K562 (cell line): Measurements from ENCODE around the gene APOL4. TPM values are rescaled to one million over a fixed set of nuclear protein-coding genes. Genes with fewer than 3 reads are reported as not detected.
A peak's percentile ranks its signal among the peaks of the same experiment; 100 is the strongest.

Experiments used
- DACH1 ChIP-seq: fragments of 450-650 bp; IDR thresholded peaks from 2 replicates; pipeline ENCODE4 v1.6.1; 2018; ENCODE audit not compliant: partially characterized antibody
- HEY1 ChIP-seq: fragments of 250-450 bp; sonication (Bioruptor Pico); IDR thresholded peaks from 2 replicates; pipeline ENCODE4 v1.5.0; 2020; ENCODE audit warnings: mild to moderate bottlenecking, moderate library complexity, borderline replicate concordance
- HIVEP1 ChIP-seq: fragments of 250-450 bp; sonication (Bioruptor Pico); IDR thresholded peaks from 2 replicates; pipeline ENCODE4 v1.4.0; 2020; ENCODE audit warnings: mild to moderate bottlenecking
- PHF8 ChIP-seq: fragments of 200-600 bp; sonication (generic); IDR thresholded peaks from 2 replicates; pipeline ENCODE4 v1.6.1; 2012; ENCODE audit warnings: mixed run types, mild to moderate bottlenecking, inconsistent platforms, low read length, moderate library complexity, borderline replicate concordance
- RUNX1 ChIP-seq: sonication (generic); IDR thresholded peaks from 2 replicates; pipeline ENCODE4 v1.6.1; 2016; ENCODE audit warnings: antibody characterized with exemption, low read depth
- ZFP36 ChIP-seq: fragments of 150-350 bp; IDR thresholded peaks from 2 replicates; pipeline ENCODE4 v1.6.1; 2018; ENCODE audit warnings: low read length, low read depth; ENCODE audit not compliant: partially characterized antibody
- ZNF133 ChIP-seq: fragments of 250-450 bp; sonication (Bioruptor Pico); IDR thresholded peaks from 2 replicates; pipeline ENCODE4 v1.4.0; 2020; ENCODE audit warnings: mild to moderate bottlenecking
- ZNF589 ChIP-seq: fragments of 200-800 bp; sonication (Bioruptor generic); IDR thresholded peaks from 2 replicates; pipeline ENCODE4 v1.6.1; 2016; ENCODE audit warnings: low read depth, missing genetic modification characterization, missing compliant biosample characterization
- polyA plus RNA-seq, 8 experiments: library from polyadenylated mRNA; depleted of rRNA in 4 of 8; stranded (reverse) in 5 of 8; unstranded in 3 of 8; fragments of >200 nt; fragmentation: Nextera tagmentation in 2 of 8; fragmentation: Illumina TruSeq in 1 of 8; extraction: Ambion mirVana in 2 of 8; extraction: Trizol in 1 of 8; gene quantifications; 2 replicates each; pipeline versions ENCODE4 v1.2.1 to v1.2.3, GENCODE V29; 2011 to 2014; ENCODE audit warnings: inconsistent platforms in 1 of 8, missing spikeins in 1 of 8
- total RNA-seq, 7 experiments: library from RNA; depleted of rRNA in 6 of 7; stranded (reverse); fragments of >200 nt in 6 of 7; fragmentation: Illumina TruSeq in 2 of 7; extraction: Trizol in 2 of 7; gene quantifications; 2 replicates each; pipeline versions ENCODE4 v1.2.1 to v1.2.3, GENCODE V29; 2011 to 2021; ENCODE audit warnings: low replicate concordance in 1 of 7
- TF ChIP-seq, protein P1 (sequence below): fragments of 250-450 bp; sonication (Bioruptor Pico); IDR thresholded peaks from 2 replicates; pipeline ENCODE4 v1.5.0; 2021; ENCODE audit warnings: mild to moderate bottlenecking, moderate library complexity
- TF ChIP-seq, protein P2 (sequence below), 2 experiments: IDR thresholded peaks; 2 replicates each; pipeline ENCODE4 v1.6.1; 2011; ENCODE audit warnings: borderline replicate concordance in 1 of 2, control low read depth in 1 of 2, low read depth in 1 of 2, low read length in 1 of 2, mild to moderate bottlenecking in 1 of 2, mixed read lengths in 1 of 2, moderate library complexity in 1 of 2; ENCODE audit not compliant: insufficient read depth in 1 of 2, insufficient read length in 1 of 2, poor library complexity in 1 of 2, severe bottlenecking in 1 of 2; ENCODE audit errors: extremely low read depth in 1 of 2
- TF ChIP-seq, protein P3 (sequence below): fragments of 200-800 bp; sonication (Bioruptor generic); IDR thresholded peaks from 2 replicates; pipeline ENCODE4 v1.6.1; 2017; ENCODE audit warnings: missing genetic modification characterization, missing compliant biosample characterization
- TF ChIP-seq, protein P4 (sequence below): fragments of 450-650 bp; IDR thresholded peaks from 2 replicates; pipeline ENCODE4 v1.6.1; 2017; ENCODE audit warnings: antibody characterized with exemption
- TF ChIP-seq, protein P5 (sequence below): fragments of 450-650 bp; formaldehyde crosslinking; IDR thresholded peaks from 2 replicates; pipeline ENCODE4 v1.4.0; 2020; ENCODE audit warnings: mild to moderate bottlenecking
- TF ChIP-seq, protein P6 (sequence below): fragments of 450-650 bp; IDR thresholded peaks from one replicate; pipeline ENCODE4 v1.6.1; 2018; ENCODE audit warnings: mild to moderate bottlenecking, moderate library complexity; ENCODE audit not compliant: partially characterized antibody
- TF ChIP-seq, protein P7 (sequence below): fragments of 250-450 bp; sonication (Bioruptor Pico); IDR thresholded peaks from 2 replicates; pipeline ENCODE4 v1.5.0; 2021

Gene APOL4
- total and polyA plus RNA-seq, 9 of the 15 experiments (the other 6 are each of a cell fraction or from before 2014, with no cell fraction given), result 6.5 to 15.0 (median 9.8) TPM

DNA sequence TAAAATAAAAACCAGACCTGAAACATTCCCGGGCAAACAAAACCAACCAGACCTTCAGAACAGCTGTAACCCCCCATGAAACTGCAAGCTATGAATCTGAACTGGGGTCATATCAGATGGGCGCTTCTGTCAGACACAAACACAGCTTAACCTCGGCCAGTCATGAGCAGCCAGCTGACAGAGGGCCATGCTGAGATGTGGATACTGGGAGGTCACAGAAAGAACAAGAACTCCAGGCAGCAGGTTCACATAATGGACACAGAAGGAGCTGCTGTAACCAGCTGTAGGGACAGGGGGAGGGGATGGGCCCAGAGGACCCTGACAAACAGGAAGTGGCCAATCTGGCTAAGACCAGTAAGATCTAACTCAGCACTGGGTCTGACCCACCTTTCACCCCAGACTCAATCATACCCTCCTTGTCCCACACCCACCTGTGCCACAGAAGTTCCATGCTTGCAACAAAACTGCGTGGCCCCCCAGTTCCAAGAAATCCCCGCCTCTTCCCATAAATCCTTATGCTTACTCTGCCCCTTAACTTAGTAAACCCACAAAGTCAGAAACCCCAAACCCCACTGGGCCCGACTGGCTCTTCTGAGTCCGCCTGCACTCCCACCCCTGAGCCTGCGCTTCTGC lies 4.0 kb downstream of the APOL4 start (continued):
- TF ChIP-seq, protein P1, sequence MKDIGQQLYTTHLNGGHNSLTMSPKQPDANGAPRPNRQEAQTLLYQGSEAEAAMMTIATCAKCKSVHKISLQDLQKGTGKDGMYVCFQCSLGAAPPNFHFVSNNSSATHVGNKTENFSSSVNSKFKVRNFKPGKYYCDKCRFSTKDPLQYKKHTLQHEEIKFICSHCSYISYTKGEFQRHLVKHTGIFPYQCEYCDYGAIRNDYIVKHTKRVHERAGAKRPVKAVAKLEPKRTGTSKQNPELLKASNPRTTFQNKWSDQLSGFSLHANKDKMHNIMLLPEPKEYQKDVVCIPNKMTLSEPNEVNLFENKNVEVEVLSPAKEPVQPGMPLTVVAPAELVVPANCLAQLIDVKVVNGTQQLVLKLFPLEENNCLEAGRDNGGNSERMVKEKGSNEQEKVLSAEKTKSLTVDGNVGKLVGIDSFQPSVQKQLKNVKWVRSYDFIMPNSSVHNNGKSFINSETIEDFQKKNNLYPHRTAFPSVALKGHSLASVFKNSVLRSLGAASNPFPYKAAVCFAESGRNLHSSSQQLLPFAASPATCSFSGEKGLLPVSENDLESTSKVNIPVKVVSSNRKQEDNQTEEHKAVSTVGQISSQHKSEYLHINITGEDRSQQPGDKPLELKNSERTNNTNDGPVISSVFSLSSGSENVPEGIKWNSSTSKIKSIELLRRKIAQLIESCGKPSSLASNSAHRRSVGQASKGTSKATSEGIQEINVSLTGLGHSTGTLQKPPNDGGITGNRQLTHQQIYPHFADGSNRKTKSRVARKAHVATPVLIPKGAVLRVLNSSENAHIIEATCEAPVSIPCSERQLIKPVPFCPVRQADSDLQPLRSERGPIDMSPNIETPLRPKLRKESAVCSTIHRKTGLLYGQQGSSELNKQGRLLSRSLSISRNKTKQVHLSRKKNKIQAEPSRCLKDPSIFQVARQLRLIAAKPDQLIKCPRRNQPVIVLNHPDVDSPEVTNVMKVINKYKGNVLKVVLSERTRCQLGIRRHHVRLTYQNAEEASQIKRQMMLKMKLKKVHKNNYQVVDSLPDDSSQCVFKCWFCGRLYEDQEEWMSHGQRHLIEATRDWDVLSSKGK (CRISPR knock-in tag), result no peak
- TF ChIP-seq, protein P2, sequence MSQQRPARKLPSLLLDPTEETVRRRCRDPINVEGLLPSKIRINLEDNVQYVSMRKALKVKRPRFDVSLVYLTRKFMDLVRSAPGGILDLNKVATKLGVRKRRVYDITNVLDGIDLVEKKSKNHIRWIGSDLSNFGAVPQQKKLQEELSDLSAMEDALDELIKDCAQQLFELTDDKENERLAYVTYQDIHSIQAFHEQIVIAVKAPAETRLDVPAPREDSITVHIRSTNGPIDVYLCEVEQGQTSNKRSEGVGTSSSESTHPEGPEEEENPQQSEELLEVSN (IDR thresholded peaks at IDR 0.05; ENCODE audit: borderline replicate concordance in 1 of 2, extremely low read depth in 1 of 2, insufficient read depth in 1 of 2, insufficient read length in 1 of 2, low read depth in 1 of 2, low read length in 1 of 2, poor library complexity in 1 of 2, severe bottlenecking in 1 of 2), result no peak
- TF ChIP-seq ZFP36 (no peak), ZNF589 (0 out of 2 replicates have a peak, but pooled peaks have one; percentile 26), HEY1 (CRISPR knock-in tag) (no peak), HIVEP1 (CRISPR knock-in tag) (no peak), ZNF133 (CRISPR knock-in tag) (no peak), PHF8 (no peak), RUNX1 (no peak), DACH1 (peak; percentile 43)
- TF ChIP-seq, protein P3, sequence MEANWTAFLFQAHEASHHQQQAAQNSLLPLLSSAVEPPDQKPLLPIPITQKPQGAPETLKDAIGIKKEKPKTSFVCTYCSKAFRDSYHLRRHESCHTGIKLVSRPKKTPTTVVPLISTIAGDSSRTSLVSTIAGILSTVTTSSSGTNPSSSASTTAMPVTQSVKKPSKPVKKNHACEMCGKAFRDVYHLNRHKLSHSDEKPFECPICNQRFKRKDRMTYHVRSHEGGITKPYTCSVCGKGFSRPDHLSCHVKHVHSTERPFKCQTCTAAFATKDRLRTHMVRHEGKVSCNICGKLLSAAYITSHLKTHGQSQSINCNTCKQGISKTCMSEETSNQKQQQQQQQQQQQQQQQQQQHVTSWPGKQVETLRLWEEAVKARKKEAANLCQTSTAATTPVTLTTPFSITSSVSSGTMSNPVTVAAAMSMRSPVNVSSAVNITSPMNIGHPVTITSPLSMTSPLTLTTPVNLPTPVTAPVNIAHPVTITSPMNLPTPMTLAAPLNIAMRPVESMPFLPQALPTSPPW (CRISPR knock-in tag), result no peak
- TF ChIP-seq, protein P4, sequence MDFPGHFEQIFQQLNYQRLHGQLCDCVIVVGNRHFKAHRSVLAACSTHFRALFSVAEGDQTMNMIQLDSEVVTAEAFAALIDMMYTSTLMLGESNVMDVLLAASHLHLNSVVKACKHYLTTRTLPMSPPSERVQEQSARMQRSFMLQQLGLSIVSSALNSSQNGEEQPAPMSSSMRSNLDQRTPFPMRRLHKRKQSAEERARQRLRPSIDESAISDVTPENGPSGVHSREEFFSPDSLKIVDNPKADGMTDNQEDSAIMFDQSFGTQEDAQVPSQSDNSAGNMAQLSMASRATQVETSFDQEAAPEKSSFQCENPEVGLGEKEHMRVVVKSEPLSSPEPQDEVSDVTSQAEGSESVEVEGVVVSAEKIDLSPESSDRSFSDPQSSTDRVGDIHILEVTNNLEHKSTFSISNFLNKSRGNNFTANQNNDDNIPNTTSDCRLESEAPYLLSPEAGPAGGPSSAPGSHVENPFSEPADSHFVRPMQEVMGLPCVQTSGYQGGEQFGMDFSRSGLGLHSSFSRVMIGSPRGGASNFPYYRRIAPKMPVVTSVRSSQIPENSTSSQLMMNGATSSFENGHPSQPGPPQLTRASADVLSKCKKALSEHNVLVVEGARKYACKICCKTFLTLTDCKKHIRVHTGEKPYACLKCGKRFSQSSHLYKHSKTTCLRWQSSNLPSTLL, result peak; percentile 52; the same call in 1 of the 2 replicates
- TF ChIP-seq, protein P5, sequence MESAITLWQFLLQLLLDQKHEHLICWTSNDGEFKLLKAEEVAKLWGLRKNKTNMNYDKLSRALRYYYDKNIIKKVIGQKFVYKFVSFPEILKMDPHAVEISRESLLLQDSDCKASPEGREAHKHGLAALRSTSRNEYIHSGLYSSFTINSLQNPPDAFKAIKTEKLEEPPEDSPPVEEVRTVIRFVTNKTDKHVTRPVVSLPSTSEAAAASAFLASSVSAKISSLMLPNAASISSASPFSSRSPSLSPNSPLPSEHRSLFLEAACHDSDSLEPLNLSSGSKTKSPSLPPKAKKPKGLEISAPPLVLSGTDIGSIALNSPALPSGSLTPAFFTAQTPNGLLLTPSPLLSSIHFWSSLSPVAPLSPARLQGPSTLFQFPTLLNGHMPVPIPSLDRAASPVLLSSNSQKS, result no peak
- TF ChIP-seq, protein P6, sequence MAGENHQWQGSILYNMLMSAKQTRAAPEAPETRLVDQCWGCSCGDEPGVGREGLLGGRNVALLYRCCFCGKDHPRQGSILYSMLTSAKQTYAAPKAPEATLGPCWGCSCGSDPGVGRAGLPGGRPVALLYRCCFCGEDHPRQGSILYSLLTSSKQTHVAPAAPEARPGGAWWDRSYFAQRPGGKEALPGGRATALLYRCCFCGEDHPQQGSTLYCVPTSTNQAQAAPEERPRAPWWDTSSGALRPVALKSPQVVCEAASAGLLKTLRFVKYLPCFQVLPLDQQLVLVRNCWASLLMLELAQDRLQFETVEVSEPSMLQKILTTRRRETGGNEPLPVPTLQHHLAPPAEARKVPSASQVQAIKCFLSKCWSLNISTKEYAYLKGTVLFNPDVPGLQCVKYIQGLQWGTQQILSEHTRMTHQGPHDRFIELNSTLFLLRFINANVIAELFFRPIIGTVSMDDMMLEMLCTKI, result no peak
- TF ChIP-seq, protein P7, sequence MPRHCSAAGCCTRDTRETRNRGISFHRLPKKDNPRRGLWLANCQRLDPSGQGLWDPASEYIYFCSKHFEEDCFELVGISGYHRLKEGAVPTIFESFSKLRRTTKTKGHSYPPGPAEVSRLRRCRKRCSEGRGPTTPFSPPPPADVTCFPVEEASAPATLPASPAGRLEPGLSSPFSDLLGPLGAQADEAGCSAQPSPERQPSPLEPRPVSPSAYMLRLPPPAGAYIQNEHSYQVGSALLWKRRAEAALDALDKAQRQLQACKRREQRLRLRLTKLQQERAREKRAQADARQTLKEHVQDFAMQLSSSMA (CRISPR knock-in tag), result no peak
